ENCODE data around the gene PLXNA2. TPM values are rescaled to one million over a fixed set of nuclear protein-coding genes. Genes with fewer than 3 reads are reported as not detected.

The PLXNA2 gene
- total RNA-seq, 1 experiment from 2014 or later = 10.2 TPM

DNA sequence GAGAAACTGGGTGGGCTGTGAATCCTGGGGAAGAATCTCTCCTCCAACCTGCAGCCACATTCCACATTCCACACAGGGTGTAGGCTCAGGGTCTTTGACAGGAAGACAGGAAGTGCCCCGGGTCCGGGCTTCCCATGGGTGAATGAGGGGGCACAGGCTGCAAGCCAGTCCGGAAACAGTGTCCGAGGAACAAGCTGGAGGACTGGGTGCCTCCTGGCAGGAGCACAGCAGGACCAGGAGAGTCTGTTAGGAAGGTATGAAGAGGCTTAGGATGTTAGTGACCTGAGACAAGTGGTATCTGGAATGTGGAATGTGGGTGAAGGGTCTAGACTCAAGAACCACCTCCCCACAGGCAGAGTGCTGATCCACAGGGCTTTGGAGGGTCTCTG is 212.3 kb downstream of the PLXNA2 start:
- TF ChIP-seq EZH2 (IDR thresholded peaks at IDR 0.05; ENCODE audit: low read depth) = no peak
- TF ChIP-seq CTCF (conservative IDR thresholded peaks at IDR 0.05) = no peak
- Histone ChIP-seq H3K79me2 (ENCODE audit: low read depth) (no peaks in the 10 kb centered on the region), H3K27ac (no peak overlapping the region), H3K27me3 (ENCODE audit: insufficient read depth, low read depth) (no peaks in the 10 kb centered on the region), H2AFZ (no peak overlapping the region), H3F3A (ENCODE audit: insufficient read depth, low read depth) (no peaks in the 10 kb centered on the region), H4K20me1 (ENCODE audit: insufficient read depth) (no peaks in the 10 kb centered on the region), H3K9me2 (ENCODE audit: insufficient read depth) (no peaks in the 10 kb centered on the region), H3K9me3 (ENCODE audit: insufficient read depth, low read depth) (no peaks in the 10 kb centered on the region), H3K36me3 (ENCODE audit: low read depth) (no peaks in the 10 kb centered on the region), H3K4me1 (replicated peaks; ENCODE audit: insufficient read depth) (no peaks in the 10 kb centered on the region), H3K4me2 (no peak overlapping the region), H3K4me3 (no peak overlapping the region)
- no peak for DNase-seq
- CTCF ChIA-PET = no interaction called here
- no TSS peak for BruUV-seq (replicated peaks)
- intact Hi-C loops (cut with micrococcal nuclease; ENCODE audit: unreplicated experiment) = no loop called here
- POLR2A ChIA-PET (ENCODE audit: unreplicated experiment) = interaction anchor here (0.6 kb wide), 1 partner anchor 9 kb away, joined by 4 read pairs; no protein-coding TSS in a partner anchor

DNA sequence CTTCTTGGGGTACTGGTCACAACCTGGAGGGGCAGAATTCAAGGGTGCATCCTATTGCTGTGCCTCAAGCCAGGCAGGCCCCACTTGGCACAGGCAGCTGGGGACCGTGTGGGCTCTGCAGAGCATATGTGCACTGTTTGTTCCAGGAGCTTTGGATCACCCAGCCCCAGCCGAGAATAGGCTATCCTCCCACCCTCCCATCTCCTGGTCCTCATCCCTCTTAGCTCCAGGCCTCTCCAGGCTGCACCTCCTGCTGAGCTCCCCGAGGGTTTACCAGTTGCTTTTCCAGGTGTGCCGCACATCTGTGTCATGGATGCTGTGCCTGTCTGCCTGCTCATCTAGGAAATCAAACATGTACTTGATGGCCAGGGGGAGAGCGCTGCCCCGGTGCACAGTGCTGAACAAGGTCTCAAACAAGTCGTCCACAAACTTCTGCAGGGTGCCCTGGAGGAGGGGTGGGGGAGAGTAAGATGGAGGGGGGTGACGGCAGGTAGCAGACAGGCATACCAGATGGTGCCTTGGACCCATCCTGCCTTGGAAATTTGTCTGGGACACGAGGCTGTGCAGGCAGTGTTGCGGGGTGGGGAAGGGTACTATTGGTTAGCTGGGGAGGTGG is 212.8 kb downstream of the PLXNA2 start:
- no TSS peak for BruUV-seq (replicated peaks)

DNA sequence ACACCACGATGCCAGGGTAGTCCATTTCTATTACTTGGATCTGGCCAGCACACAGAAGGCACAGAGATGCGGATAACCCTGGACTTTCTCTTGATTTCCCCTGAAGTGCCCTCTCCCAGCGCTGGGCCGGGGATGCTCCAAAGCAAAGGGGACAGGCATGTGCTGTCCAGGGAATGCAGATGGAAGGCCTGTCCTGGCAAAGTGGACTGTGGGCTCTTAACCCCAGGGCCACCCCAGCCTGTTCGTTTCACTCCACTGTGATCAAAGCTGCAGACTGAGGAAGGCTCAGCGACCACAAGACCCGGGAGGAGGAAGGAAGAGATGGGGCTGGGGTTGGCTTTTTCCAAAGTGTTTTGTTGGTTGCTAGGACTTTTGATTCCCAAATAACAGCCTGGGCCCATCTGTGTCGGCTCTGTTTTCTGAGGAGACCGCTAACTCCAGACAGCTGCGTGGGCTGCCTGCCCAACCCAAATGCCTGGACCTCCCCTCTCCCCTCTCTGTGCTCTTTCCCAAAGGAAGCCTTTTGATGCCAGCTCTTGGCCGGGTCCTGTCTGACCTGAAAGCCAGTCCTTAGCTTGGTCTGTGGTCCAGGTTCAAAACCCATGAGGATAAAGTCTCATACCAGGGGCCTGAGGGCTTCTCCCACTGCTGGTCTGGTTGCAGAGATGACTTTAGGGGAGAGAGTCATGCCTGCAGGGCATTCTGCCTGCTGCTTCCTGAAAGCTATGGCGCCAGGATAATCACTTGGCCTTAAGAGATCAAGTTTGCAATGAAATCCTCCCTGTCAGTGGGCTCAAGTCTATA is 213.7 kb downstream of the PLXNA2 start:
- no peak overlapping the region for H3K4me3 ChIP-seq
- no peaks in the 10 kb centered on the region for H3K9me2 ChIP-seq (ENCODE audit: insufficient read depth)
- no peaks in the 10 kb centered on the region for H3F3A ChIP-seq (ENCODE audit: insufficient read depth, low read depth)
- H3K79me2 ChIP-seq (ENCODE audit: low read depth) = no peaks in the 10 kb centered on the region
- H2AFZ ChIP-seq = no peak overlapping the region
- no TSS peak for BruUV-seq (replicated peaks)
- intact Hi-C loops (cut with micrococcal nuclease; ENCODE audit: unreplicated experiment) = no loop called here
- POLR2A ChIA-PET (ENCODE audit: unreplicated experiment) = no interaction called here
- no peaks in the 10 kb centered on the region for H3K27me3 ChIP-seq (ENCODE audit: insufficient read depth, low read depth)
- H4K20me1 ChIP-seq (ENCODE audit: insufficient read depth) = no peaks in the 10 kb centered on the region
- H3K4me1 ChIP-seq (replicated peaks; ENCODE audit: insufficient read depth) = no peaks in the 10 kb centered on the region
- no peak overlapping the region for H3K4me2 ChIP-seq
- H3K9me3 ChIP-seq (ENCODE audit: insufficient read depth, low read depth) = no peaks in the 10 kb centered on the region
- no peaks in the 10 kb centered on the region for H3K36me3 ChIP-seq (ENCODE audit: low read depth)
- no peak overlapping the region for H3K27ac ChIP-seq
- no peak for DNase-seq
- TF ChIP-seq CTCF (conservative IDR thresholded peaks at IDR 0.05) (no peak), EZH2 (IDR thresholded peaks at IDR 0.05; ENCODE audit: low read depth) (no peak)
- CTCF ChIA-PET = no interaction called here

More for the DNA sequence above, 212.8 kb downstream of the PLXNA2 start:
- CTCF ChIA-PET = no interaction called here
- no peak for TF ChIP-seq CTCF (conservative IDR thresholded peaks at IDR 0.05)
- no peak for TF ChIP-seq EZH2 (IDR thresholded peaks at IDR 0.05; ENCODE audit: low read depth)
- no peak for DNase-seq
- Histone ChIP-seq H2AFZ (no peak overlapping the region), H3K36me3 (ENCODE audit: low read depth) (no peaks in the 10 kb centered on the region), H3K4me2 (no peak overlapping the region), H3K4me1 (replicated peaks; ENCODE audit: insufficient read depth) (no peaks in the 10 kb centered on the region), H3F3A (ENCODE audit: insufficient read depth, low read depth) (no peaks in the 10 kb centered on the region), H4K20me1 (ENCODE audit: insufficient read depth) (no peaks in the 10 kb centered on the region), H3K4me3 (no peak overlapping the region), H3K9me2 (ENCODE audit: insufficient read depth) (no peaks in the 10 kb centered on the region), H3K9me3 (ENCODE audit: insufficient read depth, low read depth) (no peaks in the 10 kb centered on the region), H3K27ac (no peak overlapping the region), H3K27me3 (ENCODE audit: insufficient read depth, low read depth) (no peaks in the 10 kb centered on the region), H3K79me2 (ENCODE audit: low read depth) (no peaks in the 10 kb centered on the region)
- POLR2A ChIA-PET (ENCODE audit: unreplicated experiment) = interaction anchor here (0.6 kb wide), 1 partner anchor 8 kb away, joined by 4 read pairs; no protein-coding TSS in a partner anchor
- intact Hi-C loops (cut with micrococcal nuclease; ENCODE audit: unreplicated experiment) = no loop called here

Data from PC-9 (cell line).